ENCODE data around the gene PRUNE1. TPM values are rescaled to one million over a fixed set of nuclear protein-coding genes. Genes with fewer than 3 reads are reported as not detected.

The PRUNE1 gene
- polyA plus RNA-seq, 1 donor from 2014 or later = 32.2 TPM

DNA sequence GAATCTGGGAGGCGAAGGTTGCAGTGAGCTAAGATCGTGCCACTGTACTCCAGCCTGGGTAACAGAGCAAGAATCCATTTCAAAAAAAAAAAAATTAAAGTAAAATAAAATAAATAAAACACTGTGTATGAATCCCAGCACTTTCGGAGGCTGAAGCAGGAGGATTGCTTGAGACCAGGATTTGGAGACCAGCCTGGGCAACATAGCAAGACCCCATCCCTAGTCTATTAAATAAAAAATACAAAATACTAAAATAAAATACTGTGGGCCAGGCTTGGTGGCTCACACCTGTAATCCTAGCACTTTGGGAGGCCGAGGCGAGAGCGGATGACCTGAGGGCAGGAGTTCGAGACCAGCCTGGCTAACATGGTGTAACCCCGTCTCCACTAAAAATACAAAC lies 23.9 kb downstream of the PRUNE1 start:
- no peak overlapping the region for H3K27ac ChIP-seq (ENCODE audit: low read length)
- no peak overlapping the region for H2AFZ ChIP-seq (ENCODE audit: low read depth, low read length)
- no peak overlapping the region for H3K4me2 ChIP-seq (ENCODE audit: low read length)
- no peak for TF ChIP-seq POLR2AphosphoS5 (IDR thresholded peaks at IDR 0.05)
- no peak for TF ChIP-seq MXI1 (conservative IDR thresholded peaks at IDR 0.05; ENCODE audit: poor library complexity, severe bottlenecking)
- TF ChIP-seq EZH2 (IDR thresholded peaks at IDR 0.05; ENCODE audit: borderline replicate concordance, insufficient read depth, low read length, poor library complexity, severe bottlenecking) = no peak
- no peak for TF ChIP-seq SMC3 (conservative IDR thresholded peaks at IDR 0.05; ENCODE audit: poor library complexity)
- no peak for TF ChIP-seq RAD21 (conservative IDR thresholded peaks at IDR 0.05)
- TF ChIP-seq, protein P1, sequence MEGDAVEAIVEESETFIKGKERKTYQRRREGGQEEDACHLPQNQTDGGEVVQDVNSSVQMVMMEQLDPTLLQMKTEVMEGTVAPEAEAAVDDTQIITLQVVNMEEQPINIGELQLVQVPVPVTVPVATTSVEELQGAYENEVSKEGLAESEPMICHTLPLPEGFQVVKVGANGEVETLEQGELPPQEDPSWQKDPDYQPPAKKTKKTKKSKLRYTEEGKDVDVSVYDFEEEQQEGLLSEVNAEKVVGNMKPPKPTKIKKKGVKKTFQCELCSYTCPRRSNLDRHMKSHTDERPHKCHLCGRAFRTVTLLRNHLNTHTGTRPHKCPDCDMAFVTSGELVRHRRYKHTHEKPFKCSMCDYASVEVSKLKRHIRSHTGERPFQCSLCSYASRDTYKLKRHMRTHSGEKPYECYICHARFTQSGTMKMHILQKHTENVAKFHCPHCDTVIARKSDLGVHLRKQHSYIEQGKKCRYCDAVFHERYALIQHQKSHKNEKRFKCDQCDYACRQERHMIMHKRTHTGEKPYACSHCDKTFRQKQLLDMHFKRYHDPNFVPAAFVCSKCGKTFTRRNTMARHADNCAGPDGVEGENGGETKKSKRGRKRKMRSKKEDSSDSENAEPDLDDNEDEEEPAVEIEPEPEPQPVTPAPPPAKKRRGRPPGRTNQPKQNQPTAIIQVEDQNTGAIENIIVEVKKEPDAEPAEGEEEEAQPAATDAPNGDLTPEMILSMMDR (IDR thresholded peaks at IDR 0.05; ENCODE audit: poor library complexity, severe bottlenecking) = no peak
- TF ChIP-seq TAF1 (IDR thresholded peaks at IDR 0.05; ENCODE audit: low read depth) = no peak
- no peak for TF ChIP-seq EP300 (conservative IDR thresholded peaks at IDR 0.05; ENCODE audit: poor library complexity, severe bottlenecking)
- H3K9me2 ChIP-seq (ENCODE audit: insufficient read depth, low read length) = no peaks in the 10 kb centered on the region
- no peaks in the 10 kb centered on the region for H3F3A ChIP-seq (ENCODE audit: insufficient read depth, low read length, poor library complexity, severe bottlenecking)
- no peaks in the 10 kb centered on the region for H3K36me3 ChIP-seq (ENCODE audit: insufficient read depth, low read length)
- H3K9ac ChIP-seq (ENCODE audit: low read length) = no peak overlapping the region
- H4K20me1 ChIP-seq (ENCODE audit: insufficient read depth) = no peaks in the 10 kb centered on the region
- no peak overlapping the region for H3K4me3 ChIP-seq (ENCODE audit: low read length)
- no peaks in the 10 kb centered on the region for H3K9me3 ChIP-seq (ENCODE audit: low read length)
- no peaks in the 10 kb centered on the region for H3K79me2 ChIP-seq (replicated peaks; ENCODE audit: insufficient read depth, low read length)
- H3K27me3 ChIP-seq (ENCODE audit: insufficient read depth, low read depth, low read length) = no peaks in the 10 kb centered on the region

DNA sequence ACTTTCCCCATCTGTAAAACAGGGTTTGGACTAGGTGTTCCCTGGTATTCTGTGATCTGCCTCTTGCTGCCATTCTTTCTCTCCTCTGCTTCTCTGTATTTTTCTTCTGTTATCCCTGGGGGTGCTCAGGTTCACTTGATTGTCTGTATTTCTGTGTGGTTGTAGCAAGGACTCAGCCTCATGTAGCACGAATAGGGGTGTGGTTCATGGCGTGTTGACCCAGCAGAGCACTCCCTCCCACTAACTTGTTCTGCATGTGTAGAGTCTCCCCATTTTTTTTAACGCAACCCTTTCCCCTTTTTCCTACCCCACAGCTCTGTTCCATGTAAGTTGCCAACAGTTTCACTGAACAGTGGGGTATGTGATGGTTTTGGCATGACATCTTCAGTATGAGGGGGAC lies 26.9 kb downstream of the PRUNE1 start:
- Histone ChIP-seq H3K4me3 (ENCODE audit: low read length) (no peak overlapping the region), H4K20me1 (ENCODE audit: insufficient read depth) (no peaks in the 10 kb centered on the region), H3K9me3 (ENCODE audit: low read length) (no peaks in the 10 kb centered on the region), H3K9ac (ENCODE audit: low read length) (no peak overlapping the region), H3K79me2 (replicated peaks; ENCODE audit: insufficient read depth, low read length) (no peaks in the 10 kb centered on the region), H3K27me3 (ENCODE audit: insufficient read depth, low read depth, low read length) (no peaks in the 10 kb centered on the region), H2AFZ (ENCODE audit: low read depth, low read length) (no peak overlapping the region), H3K36me3 (ENCODE audit: insufficient read depth, low read length) (no peaks in the 10 kb centered on the region), H3K9me2 (ENCODE audit: insufficient read depth, low read length) (no peaks in the 10 kb centered on the region), H3K27ac (ENCODE audit: low read length) (no peak overlapping the region), H3K4me2 (ENCODE audit: low read length) (no peak overlapping the region), H3F3A (ENCODE audit: insufficient read depth, low read length, poor library complexity, severe bottlenecking) (no peaks in the 10 kb centered on the region)
- TF ChIP-seq, protein P2, sequence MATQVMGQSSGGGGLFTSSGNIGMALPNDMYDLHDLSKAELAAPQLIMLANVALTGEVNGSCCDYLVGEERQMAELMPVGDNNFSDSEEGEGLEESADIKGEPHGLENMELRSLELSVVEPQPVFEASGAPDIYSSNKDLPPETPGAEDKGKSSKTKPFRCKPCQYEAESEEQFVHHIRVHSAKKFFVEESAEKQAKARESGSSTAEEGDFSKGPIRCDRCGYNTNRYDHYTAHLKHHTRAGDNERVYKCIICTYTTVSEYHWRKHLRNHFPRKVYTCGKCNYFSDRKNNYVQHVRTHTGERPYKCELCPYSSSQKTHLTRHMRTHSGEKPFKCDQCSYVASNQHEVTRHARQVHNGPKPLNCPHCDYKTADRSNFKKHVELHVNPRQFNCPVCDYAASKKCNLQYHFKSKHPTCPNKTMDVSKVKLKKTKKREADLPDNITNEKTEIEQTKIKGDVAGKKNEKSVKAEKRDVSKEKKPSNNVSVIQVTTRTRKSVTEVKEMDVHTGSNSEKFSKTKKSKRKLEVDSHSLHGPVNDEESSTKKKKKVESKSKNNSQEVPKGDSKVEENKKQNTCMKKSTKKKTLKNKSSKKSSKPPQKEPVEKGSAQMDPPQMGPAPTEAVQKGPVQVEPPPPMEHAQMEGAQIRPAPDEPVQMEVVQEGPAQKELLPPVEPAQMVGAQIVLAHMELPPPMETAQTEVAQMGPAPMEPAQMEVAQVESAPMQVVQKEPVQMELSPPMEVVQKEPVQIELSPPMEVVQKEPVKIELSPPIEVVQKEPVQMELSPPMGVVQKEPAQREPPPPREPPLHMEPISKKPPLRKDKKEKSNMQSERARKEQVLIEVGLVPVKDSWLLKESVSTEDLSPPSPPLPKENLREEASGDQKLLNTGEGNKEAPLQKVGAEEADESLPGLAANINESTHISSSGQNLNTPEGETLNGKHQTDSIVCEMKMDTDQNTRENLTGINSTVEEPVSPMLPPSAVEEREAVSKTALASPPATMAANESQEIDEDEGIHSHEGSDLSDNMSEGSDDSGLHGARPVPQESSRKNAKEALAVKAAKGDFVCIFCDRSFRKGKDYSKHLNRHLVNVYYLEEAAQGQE (IDR thresholded peaks at IDR 0.05; ENCODE audit: borderline replicate concordance) = no peak
- TF ChIP-seq EP300 (conservative IDR thresholded peaks at IDR 0.05; ENCODE audit: poor library complexity, severe bottlenecking) = no peak
- no peak for TF ChIP-seq POLR2AphosphoS5 (IDR thresholded peaks at IDR 0.05)
- TF ChIP-seq MXI1 (conservative IDR thresholded peaks at IDR 0.05; ENCODE audit: poor library complexity, severe bottlenecking) = no peak
- TF ChIP-seq RAD21 (conservative IDR thresholded peaks at IDR 0.05) = no peak
- TF ChIP-seq, protein P1 (IDR thresholded peaks at IDR 0.05; ENCODE audit: poor library complexity, severe bottlenecking) = no peak
- TF ChIP-seq TAF1 (IDR thresholded peaks at IDR 0.05; ENCODE audit: low read depth) = no peak
- no peak for TF ChIP-seq EZH2 (IDR thresholded peaks at IDR 0.05; ENCODE audit: borderline replicate concordance, insufficient read depth, low read length, poor library complexity, severe bottlenecking)
- TF ChIP-seq SMC3 (conservative IDR thresholded peaks at IDR 0.05; ENCODE audit: poor library complexity) = no peak

All from neural cell (in vitro differentiated cells).